GM15510 (cell line): Measurements from ENCODE around the gene CDC25B.

ENCODE experiments used
- POLR2A ChIP-seq: IDR thresholded peaks from 3 replicates; pipeline ENCODE4 v1.6.1; 2011; ENCODE audit warnings: borderline replicate concordance; ENCODE audit not compliant: insufficient read length; ENCODE audit errors: extremely low read depth

The CDC25B gene

DNA sequence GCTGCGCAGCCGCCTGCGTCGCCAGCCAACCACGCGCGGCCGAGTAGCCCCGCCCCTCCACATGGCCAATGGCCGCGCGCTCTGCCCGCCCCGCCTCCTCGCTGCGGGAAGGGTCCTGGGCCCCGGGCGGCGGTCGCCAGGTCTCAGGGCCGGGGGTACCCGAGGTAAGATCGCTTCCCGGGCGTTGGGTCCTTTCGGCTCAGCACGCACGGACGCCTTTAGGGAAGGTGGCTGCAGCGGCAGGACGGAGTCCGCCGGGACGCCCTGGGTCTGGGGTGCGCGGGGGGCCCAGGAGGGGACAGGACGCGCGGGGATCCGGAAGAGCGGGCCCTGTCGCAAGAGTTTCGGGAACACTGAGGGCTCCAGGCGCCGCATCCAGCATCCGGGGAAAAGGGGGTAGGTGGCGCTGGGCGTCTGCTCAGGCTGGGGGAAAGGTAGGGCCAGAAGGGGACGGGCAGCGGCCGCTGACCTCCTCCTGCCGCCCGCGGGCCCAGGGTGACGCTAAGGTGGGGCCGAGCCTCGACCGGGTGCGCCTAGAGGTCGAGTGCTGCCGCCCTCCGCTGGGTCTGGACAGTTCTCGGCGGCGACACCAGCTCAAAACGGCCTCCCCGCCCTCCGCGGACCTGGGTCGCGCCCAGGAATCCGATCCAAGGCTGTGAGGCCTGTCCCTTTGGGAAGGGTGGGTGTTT, 50.8 kb downstream of the CDC25B start, which contains the start of gene MAVS:
Gene MAVS (plus strand): TSS at position 95 of the 689 bp plus-strand sequence. CDS start 7,791 bp downstream, outside the sequence.
- TF ChIP-seq POLR2A: peak; percentile 84

DNA sequence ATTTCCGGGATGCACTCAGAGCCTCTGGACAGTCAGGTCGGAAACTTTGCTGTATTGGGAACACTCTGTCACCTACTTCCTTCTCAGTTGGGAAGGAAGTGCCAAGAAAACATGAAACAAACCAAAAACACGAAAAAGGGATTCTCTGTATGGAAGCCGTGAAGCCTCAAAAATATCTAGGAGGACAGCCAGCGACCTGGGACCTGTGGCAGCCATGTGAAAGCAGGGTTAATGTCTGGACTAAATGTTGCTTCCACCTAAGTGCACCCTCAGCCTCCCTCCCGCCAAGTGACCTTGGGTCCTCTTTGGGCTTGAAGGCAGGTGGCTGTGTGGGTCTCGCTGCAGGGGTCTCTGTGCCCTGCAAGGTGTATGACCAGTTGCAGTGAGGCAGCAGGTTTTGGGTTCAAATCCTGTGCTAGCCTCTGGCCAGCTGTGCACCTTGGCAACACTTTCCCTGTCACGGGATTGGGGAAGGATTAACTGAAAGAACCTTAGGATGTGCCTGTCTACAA, 51.4 kb downstream of the CDC25B start:
- no peak for TF ChIP-seq POLR2A

DNA sequence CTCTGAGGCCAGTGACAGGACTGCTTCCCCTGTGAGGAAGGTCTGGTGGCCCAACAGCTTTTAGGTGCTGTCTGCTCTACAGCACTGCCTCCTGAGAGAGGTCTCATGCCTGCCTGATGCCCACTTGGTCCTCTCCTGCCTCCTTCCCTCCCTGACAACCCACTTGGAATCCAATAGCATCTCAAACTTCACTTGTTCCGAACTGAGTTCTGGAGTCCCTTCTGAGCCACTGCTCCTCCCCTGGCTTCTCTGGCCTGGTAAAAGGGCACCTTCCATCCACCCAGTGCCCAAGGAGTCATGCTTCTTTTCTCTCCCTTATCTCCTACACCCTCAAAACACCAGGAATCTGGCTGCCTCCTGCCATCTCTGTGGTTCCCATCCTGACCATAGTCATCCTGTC, 52.5 kb downstream of the CDC25B start:
- TF ChIP-seq POLR2A: no peak

DNA sequence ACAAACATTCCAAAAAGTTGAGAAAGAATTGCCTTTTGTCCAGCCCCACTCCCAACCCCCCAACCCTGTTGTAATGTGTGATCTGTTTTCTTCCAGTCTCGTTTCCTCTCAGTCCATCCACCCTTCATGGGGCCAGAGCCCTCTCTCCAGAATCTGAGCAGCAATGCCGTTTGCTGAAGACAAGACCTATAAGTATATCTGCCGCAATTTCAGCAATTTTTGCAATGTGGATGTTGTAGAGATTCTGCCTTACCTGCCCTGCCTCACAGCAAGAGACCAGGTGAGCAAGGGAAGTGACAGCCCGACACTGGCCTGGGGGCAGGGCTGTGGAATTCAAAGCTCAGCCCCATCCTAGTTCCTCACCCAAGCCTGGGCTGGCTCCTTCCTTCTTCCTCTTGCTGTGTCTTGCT, 58.4 kb downstream of the CDC25B start:
- no peak for TF ChIP-seq POLR2A
